GM12878 (cell line): ENCODE data around the gene DENND1A. TPM values are rescaled to one million over a fixed set of nuclear protein-coding genes. Genes with fewer than 3 reads are reported as not detected.

Experiments
- ATAC-seq: fragments of 200-7000 bp; cut with Tn5 transposase; 3 replicates; pipeline ENCODE4 v1.9.1; 2020; ENCODE audit warnings: mild to moderate bottlenecking, moderate library complexity
- BruUV-seq: library from RNA; stranded (reverse); fragments of 400-500 nt; replicated peaks from 2 replicates; lab custom pipeline; 2021; lab: Mats Ljungman, UMichigan
- CTCF ChIA-PET: fragments of 300-600 bp; sonication (Branson Sonifier 250); formaldehyde crosslinking; extraction: SDS; loops from one replicate; lab custom pipeline; 2021; ENCODE audit warnings: inconsistent platforms; lab: Yijun Ruan, JAX
- POLR2A ChIA-PET: fragments of 350-600 bp; formaldehyde crosslinking; extraction: SDS; loops from one replicate; lab custom pipeline; 2021; ENCODE audit warnings: inconsistent platforms; lab: Charles Lee
- RAD21 ChIA-PET: fragments of 300-600 bp; sonication (Branson Sonifier 250); formaldehyde crosslinking; loops from one replicate; lab custom pipeline; 2023; ENCODE audit warnings: antibody characterized with exemption; ENCODE audit not compliant: unreplicated experiment; lab: Charles Lee
- SMC1A ChIA-PET: fragments of 300-600 bp; sonication (Branson Sonifier 250); formaldehyde crosslinking; loops from one replicate; lab custom pipeline; 2023; ENCODE audit not compliant: unreplicated experiment, uncharacterized antibody; lab: Charles Lee
- DNase-seq: peaks from one replicate; pipeline ENCODE4 v3.0.0-alpha.2; 2011; ENCODE audit warnings: low read depth, low spot score
- FAIRE-seq: peaks from 3 replicates; lab custom pipeline; 2011; peaks lifted over from hg19 to GRCh38; lab: Jason Lieb, UNC
- H2AFZ ChIP-seq: 2 replicates; pipeline ENCODE4 v1.6.0; 2011; ENCODE audit warnings: low read depth, low read length, control low read depth; ENCODE audit not compliant: control insufficient read depth
- H3K27ac ChIP-seq: 2 replicates; pipeline ENCODE4 v1.5.1; 2011; ENCODE audit warnings: control low read depth; ENCODE audit not compliant: control insufficient read depth, insufficient read depth
- H3K27me3 ChIP-seq, 2 experiments: replicated peaks in 1 of 2; 2 replicates each; pipeline versions ENCODE4 v1.6.0 to v1.6.1; 2011; ENCODE audit warnings: low read length in 1 of 2; ENCODE audit not compliant: control insufficient read depth in 2 of 2, insufficient read depth in 2 of 2
- H3K36me3 ChIP-seq, 2 experiments: 2 replicates each; pipeline ENCODE4 v1.5.1; 2011; ENCODE audit warnings: low read length in 1 of 2; ENCODE audit not compliant: control insufficient read depth in 2 of 2, insufficient read depth in 2 of 2
- H3K4me1 ChIP-seq: 2 replicates; pipeline ENCODE4 v1.6.1; 2011; ENCODE audit warnings: mild to moderate bottlenecking, low read length, moderate library complexity, mixed read lengths; ENCODE audit not compliant: control insufficient read depth, insufficient read depth
- H3K4me2 ChIP-seq: 2 replicates; pipeline ENCODE4 v1.6.0; 2011; ENCODE audit warnings: control low read depth; ENCODE audit not compliant: control insufficient read depth, insufficient read depth
- H3K4me3 ChIP-seq: fragments of 200-600 bp; sonication (generic); 2 replicates; pipeline ENCODE4 v1.5.1; 2016
- H3K79me2 ChIP-seq: 2 replicates; pipeline ENCODE4 v1.6.0; 2011; ENCODE audit warnings: low read length; ENCODE audit not compliant: control insufficient read depth, insufficient read depth
- H3K9ac ChIP-seq: 2 replicates; pipeline ENCODE4 v1.8.0; 2011; ENCODE audit warnings: low read length, control low read depth, mixed read lengths; ENCODE audit not compliant: control insufficient read depth, insufficient read depth
- H3K9me3 ChIP-seq: replicated peaks from 3 replicates; pipeline ENCODE4 v1.5.1; 2011; ENCODE audit warnings: mild to moderate bottlenecking, low read length; ENCODE audit not compliant: control insufficient read depth, insufficient read depth
- H4K20me1 ChIP-seq: 2 replicates; pipeline ENCODE4 v1.6.0; 2011; ENCODE audit not compliant: control insufficient read depth, insufficient read depth
- ZBTB4 ChIP-seq: fragments of 450-650 bp; formaldehyde crosslinking; IDR thresholded peaks from 2 replicates; pipeline ENCODE4 v1.4.0; 2022; ENCODE audit warnings: mild to moderate bottlenecking, moderate library complexity
- WGBS: methylation state at CpG from one replicate; pipeline ENCODE4 v1.1.6; 2016; ENCODE audit warnings: low lambda C conversion rate; ENCODE audit not compliant: insufficient replicate concordance, insufficient coverage; ENCODE audit errors: missing lambda C conversion rate; 5-methylcytosine and 5-hydroxymethylcytosine counted together
- in situ Hi-C: fragments of 300-500 bp; cut with MboI; formaldehyde crosslinking; loops from 9 replicates; pipeline ENCODE4 v1.14.3; 2018; ENCODE audit warnings: mixed read lengths
- intact Hi-C: fragments of 100-400 bp; cut with micrococcal nuclease; formaldehyde crosslinking; loops from one replicate; pipeline ENCODE4 v1.14.2; 2022; ENCODE audit not compliant: unreplicated experiment
- polyA plus RNA-seq, 11 experiments: library from polyadenylated mRNA; depleted of rRNA in 4 of 11; unstranded in 6 of 11; stranded (reverse) in 5 of 11; fragments of >200 nt; fragmentation: Nextera tagmentation in 4 of 11; fragmentation: Illumina TruSeq in 1 of 11; extraction: Ambion mirVana in 4 of 11; extraction: Trizol in 1 of 11; gene quantifications; 1 replicate in 1 of 11; 2 replicates in 10 of 11; pipeline versions ENCODE4 v1.2.1 to v1.2.3, GENCODE V29; 2011 to 2016; ENCODE audit warnings: inconsistent platforms in 2 of 11, missing spikeins in 2 of 11, low read depth in 1 of 11
- total RNA-seq, 4 experiments: library from RNA; depleted of rRNA in 3 of 4; stranded (reverse); fragments of >200 nt in 3 of 4; fragmentation: Illumina TruSeq in 1 of 4; extraction: Trizol in 1 of 4; gene quantifications; 2 replicates each; pipeline versions ENCODE4 v1.2.1 to v1.2.3, GENCODE V29; 2013 to 2021

The DENND1A gene
- total and polyA plus RNA-seq, 10 of the 15 experiments (the other 5 are each of a cell fraction or from before 2014, with no cell fraction given) = 14.1 to 48.6 (median 35.2) TPM

GRCh38 chr9:123776708-123777537 lies 153.0 kb downstream of the DENND1A start:
- Histone ChIP-seq H3K4me1 (peaks cover 3% of the 10 kb centered on the region), H4K20me1 (no peaks in the 10 kb centered on the region), H3K27me3 (no peaks in the 10 kb centered on the region), H3K27ac (no peak overlapping the region), H3K79me2 (no peaks in the 10 kb centered on the region; the same call in 1 of the 2 replicates), H3K36me3 (peaks cover 0 to 1% of the 10 kb centered on the region in 2 experiments; a peak in 1 of 4 replicates), H3K9me3 (no peaks in the 10 kb centered on the region), H2AFZ (no peak overlapping the region), H3K4me2 (no peak overlapping the region), H3K9ac (no peak overlapping the region), H3K4me3 (no peak overlapping the region)
- intact Hi-C loops (no loop called here), in situ Hi-C loops (no loop called here)
- ChIA-PET RAD21 (interaction anchor here (0.7 to 1.4 kb wide), 6 partner anchors 59 to 437 kb away, joined by 3 to 4 read pairs (median 4); no protein-coding TSS in a partner anchor), CTCF (interaction anchor here (1.0 to 2.2 kb wide), 5 partner anchors 23 to 264 kb away, joined by 3 to 5 read pairs (median 3); no protein-coding TSS in a partner anchor), SMC1A (interaction anchor here (0.7 to 2.3 kb wide), 16 partner anchors 8 to 176 kb away, joined by 3 to 9 read pairs (median 3); no protein-coding TSS in a partner anchor), POLR2A (interaction anchor here (0.5 to 1.2 kb wide), 4 partner anchors 19 to 993 kb away, joined by 3 to 7 read pairs (median 4); no protein-coding TSS in a partner anchor)
- ATAC-seq (no peak), FAIRE-seq (no peak), DNase-seq (no peak)
- TF ChIP-seq ZBTB4 (CRISPR knock-in tag) = no peak
- no TSS peak for BruUV-seq
- WGBS = 99% methylated on average over 7 of the region's 7 CpGs
